PC-3 (cell line): ENCODE measurements around the gene MAML2. TPM values are rescaled to one million over a fixed set of nuclear protein-coding genes. Genes with fewer than 3 reads are reported as not detected.
A peak's percentile ranks its signal among the peaks of the same experiment; 100 is the strongest.

Experiments used
- ATAC-seq: fragments of 200-7000 bp; cut with Tn5 transposase; 2 replicates; pipeline ENCODE4 v1.9.1; 2020; ENCODE audit warnings: mild to moderate bottlenecking, moderate library complexity
- BruUV-seq: library from RNA; stranded (reverse); fragments of 400-500 nt; replicated peaks from 2 replicates; lab custom pipeline; 2021; lab: Mats Ljungman, UMichigan
- CTCF ChIA-PET: fragments of 300-600 bp; sonication (Branson Sonifier 250); formaldehyde crosslinking; loops from one replicate; lab custom pipeline; 2022; ENCODE audit warnings: antibody characterized with exemption; lab: Charles Lee
- POLR2A ChIA-PET: fragments of 300-600 bp; sonication (Branson Sonifier 250); formaldehyde crosslinking; loops from one replicate; lab custom pipeline; 2022; ENCODE audit warnings: antibody characterized with exemption; ENCODE audit not compliant: unreplicated experiment; lab: Charles Lee
- DNase-seq: peaks from one replicate; pipeline ENCODE4 v3.0.0-alpha.2; 2015
- H2AFZ ChIP-seq: fragments of 300-600 bp; sonication (generic); 2 replicates; pipeline ENCODE4 v1.6.0; 2016; ENCODE audit warnings: antibody characterized with exemption, low read length
- H3F3A ChIP-seq: fragments of 300-600 bp; sonication (generic); one replicate; pipeline ENCODE4 v1.6.0; 2017; ENCODE audit warnings: antibody characterized with exemption, low read length, control low read depth, mild to moderate bottlenecking; ENCODE audit not compliant: unreplicated experiment
- H3K27ac ChIP-seq: fragments of 300-600 bp; sonication (generic); 2 replicates; pipeline ENCODE4 v1.5.1; 2016; ENCODE audit warnings: mild to moderate bottlenecking, low read length
- H3K27me3 ChIP-seq: fragments of 300-600 bp; sonication (generic); 2 replicates; pipeline ENCODE4 v1.6.1; 2016; ENCODE audit warnings: low read length, mixed read lengths
- H3K36me3 ChIP-seq: fragments of 300-600 bp; sonication (generic); 2 replicates; pipeline ENCODE4 v1.6.1; 2016; ENCODE audit warnings: low read depth, mixed run types, low read length, mixed read lengths
- H3K4me1 ChIP-seq: fragments of 300-600 bp; sonication (generic); 2 replicates; pipeline ENCODE4 v1.5.1; 2016; ENCODE audit warnings: low read length; ENCODE audit not compliant: insufficient read depth
- H3K4me2 ChIP-seq: fragments of 300-600 bp; sonication (generic); 2 replicates; pipeline ENCODE4 v1.6.0; 2016; ENCODE audit warnings: low read length
- H3K4me3 ChIP-seq: fragments of 300-600 bp; sonication (generic); 2 replicates; pipeline ENCODE4 v1.5.1; 2016; ENCODE audit warnings: mild to moderate bottlenecking, low read length, mixed read lengths
- H3K79me2 ChIP-seq: fragments of 300-600 bp; sonication (generic); 2 replicates; pipeline ENCODE4 v1.6.1; 2017; ENCODE audit warnings: low read length, mixed read lengths
- H3K9ac ChIP-seq: fragments of 300-600 bp; sonication (generic); 2 replicates; pipeline ENCODE4 v1.6.0; 2016; ENCODE audit warnings: mild to moderate bottlenecking, low read length
- H3K9me2 ChIP-seq: fragments of 300-600 bp; sonication (generic); replicated peaks from 2 replicates; pipeline ENCODE4 v1.6.1; 2016; ENCODE audit warnings: mixed run types, low read length, mixed read lengths
- H3K9me3 ChIP-seq: fragments of 300-600 bp; sonication (generic); 2 replicates; pipeline ENCODE4 v1.6.1; 2016; ENCODE audit warnings: low read length, mixed read lengths
- H4K20me1 ChIP-seq: fragments of 300-600 bp; sonication (generic); 2 replicates; pipeline ENCODE4 v1.6.1; 2016; ENCODE audit warnings: low read length, mixed read lengths
- EZH2 ChIP-seq: fragments of 300-600 bp; sonication (generic); IDR thresholded peaks from one replicate; pipeline ENCODE4 v1.6.1; 2017; ENCODE audit warnings: antibody characterized with exemption, mild to moderate bottlenecking, low read length; ENCODE audit not compliant: unreplicated experiment
- EZH2phosphoT487 ChIP-seq: fragments of 300-600 bp; sonication (generic); IDR thresholded peaks from 2 replicates; pipeline ENCODE4 v1.6.1; 2018; ENCODE audit warnings: mild to moderate bottlenecking, antibody characterized with exemption, low read length, borderline replicate concordance
- intact Hi-C: fragments of 100-400 bp; cut with micrococcal nuclease; formaldehyde crosslinking; loops from 2 replicates; pipeline ENCODE4 v1.9.0; 2023
- total RNA-seq: library from RNA; depleted of rRNA; stranded (reverse); fragments of >200 nt; gene quantifications from 2 replicates; pipeline ENCODE4 v1.2.3, GENCODE V29; 2014
- TF ChIP-seq, protein P1 (sequence below): fragments of 300-600 bp; sonication (generic); conservative IDR thresholded peaks from 2 replicates; pipeline ENCODE4 v1.5.1; 2017; ENCODE audit warnings: antibody characterized with exemption, low read depth, mild to moderate bottlenecking, low read length

Gene MAML2
- total RNA-seq, 1 experiment from 2014 or later: 10.9 TPM

DNA sequence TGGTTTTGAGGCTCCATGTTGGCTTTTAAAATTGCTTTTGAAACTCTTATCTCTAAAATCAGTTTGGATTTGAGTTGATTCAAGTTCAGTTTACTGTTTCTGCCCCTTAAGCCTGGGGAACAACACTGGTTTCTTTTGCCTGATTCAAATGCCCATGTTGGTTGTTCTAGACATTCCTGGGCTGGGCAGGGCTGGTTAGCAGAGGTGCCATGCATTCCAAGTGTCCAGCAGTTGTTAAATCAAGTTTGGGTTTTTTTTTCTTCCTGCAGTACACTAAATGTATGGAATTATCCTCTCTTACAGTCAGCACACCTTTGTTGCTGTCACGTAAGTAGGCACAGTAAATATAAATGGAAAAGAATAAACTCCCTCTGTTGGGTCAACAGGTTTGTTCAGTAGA is 351.9 kb downstream of the MAML2 start:
- Histone ChIP-seq H3F3A (no peaks in the 10 kb centered on the region), H3K4me3 (no peak overlapping the region), H2AFZ (no peak overlapping the region), H4K20me1 (no peaks in the 10 kb centered on the region), H3K79me2 (no peaks in the 10 kb centered on the region), H3K27ac (no peak overlapping the region), H3K9ac (no peak overlapping the region), H3K4me2 (peak overlapping the region; percentile 19), H3K27me3 (no peaks in the 10 kb centered on the region), H3K4me1 (peaks cover 14% of the 10 kb centered on the region), H3K9me2 (no peaks in the 10 kb centered on the region), H3K9me3 (no peaks in the 10 kb centered on the region), H3K36me3 (0 out of 2 replicates have a peak, but pooled peaks cover 2% of the 10 kb centered on the region)
- CTCF ChIA-PET: no interaction called here
- BruUV-seq: TSS peak; percentile 18
- intact Hi-C loops: no loop called here
- peak; percentile 90 for ATAC-seq
- POLR2A ChIA-PET: no interaction called here
- peak; percentile 67 for DNase-seq
- no peak for TF ChIP-seq EZH2phosphoT487
- TF ChIP-seq, protein P1, sequence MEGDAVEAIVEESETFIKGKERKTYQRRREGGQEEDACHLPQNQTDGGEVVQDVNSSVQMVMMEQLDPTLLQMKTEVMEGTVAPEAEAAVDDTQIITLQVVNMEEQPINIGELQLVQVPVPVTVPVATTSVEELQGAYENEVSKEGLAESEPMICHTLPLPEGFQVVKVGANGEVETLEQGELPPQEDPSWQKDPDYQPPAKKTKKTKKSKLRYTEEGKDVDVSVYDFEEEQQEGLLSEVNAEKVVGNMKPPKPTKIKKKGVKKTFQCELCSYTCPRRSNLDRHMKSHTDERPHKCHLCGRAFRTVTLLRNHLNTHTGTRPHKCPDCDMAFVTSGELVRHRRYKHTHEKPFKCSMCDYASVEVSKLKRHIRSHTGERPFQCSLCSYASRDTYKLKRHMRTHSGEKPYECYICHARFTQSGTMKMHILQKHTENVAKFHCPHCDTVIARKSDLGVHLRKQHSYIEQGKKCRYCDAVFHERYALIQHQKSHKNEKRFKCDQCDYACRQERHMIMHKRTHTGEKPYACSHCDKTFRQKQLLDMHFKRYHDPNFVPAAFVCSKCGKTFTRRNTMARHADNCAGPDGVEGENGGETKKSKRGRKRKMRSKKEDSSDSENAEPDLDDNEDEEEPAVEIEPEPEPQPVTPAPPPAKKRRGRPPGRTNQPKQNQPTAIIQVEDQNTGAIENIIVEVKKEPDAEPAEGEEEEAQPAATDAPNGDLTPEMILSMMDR: no peak
- no peak for TF ChIP-seq EZH2

DNA sequence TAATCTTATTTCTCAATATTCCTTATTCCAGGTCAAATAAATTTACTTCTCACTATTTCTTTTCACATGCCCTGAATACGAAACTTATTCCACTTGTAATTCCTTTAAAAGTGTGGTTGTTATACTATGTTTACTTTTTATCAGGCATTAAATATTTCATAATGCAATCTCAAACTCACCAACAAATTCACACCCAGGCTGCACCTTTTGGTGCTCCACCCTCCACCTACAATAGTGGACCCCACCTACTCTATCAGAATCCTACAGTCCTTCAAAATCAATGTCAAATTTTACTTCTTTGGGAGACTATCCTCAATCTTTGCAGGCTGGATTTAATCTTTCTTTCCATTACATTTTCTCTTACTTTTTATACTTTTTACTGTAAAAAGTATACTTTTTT is 353.2 kb downstream of the MAML2 start:
- no peak for ATAC-seq
- Histone ChIP-seq H3K27me3 (no peaks in the 10 kb centered on the region), H3K9me3 (no peaks in the 10 kb centered on the region), H3K36me3 (0 out of 2 replicates have a peak, but pooled peaks cover 2% of the 10 kb centered on the region), H3F3A (no peaks in the 10 kb centered on the region), H3K27ac (no peak overlapping the region), H3K9ac (no peak overlapping the region), H4K20me1 (no peaks in the 10 kb centered on the region), H3K4me2 (no peak overlapping the region), H3K9me2 (no peaks in the 10 kb centered on the region), H3K79me2 (no peaks in the 10 kb centered on the region), H3K4me3 (no peak overlapping the region), H2AFZ (no peak overlapping the region), H3K4me1 (peaks cover 14% of the 10 kb centered on the region)
- TF ChIP-seq EZH2: no peak
- TF ChIP-seq, protein P1: no peak
- no peak for TF ChIP-seq EZH2phosphoT487
- no peak for DNase-seq
- POLR2A ChIA-PET: no interaction called here
- intact Hi-C loops: no loop called here
- CTCF ChIA-PET: no interaction called here
- no TSS peak for BruUV-seq

DNA sequence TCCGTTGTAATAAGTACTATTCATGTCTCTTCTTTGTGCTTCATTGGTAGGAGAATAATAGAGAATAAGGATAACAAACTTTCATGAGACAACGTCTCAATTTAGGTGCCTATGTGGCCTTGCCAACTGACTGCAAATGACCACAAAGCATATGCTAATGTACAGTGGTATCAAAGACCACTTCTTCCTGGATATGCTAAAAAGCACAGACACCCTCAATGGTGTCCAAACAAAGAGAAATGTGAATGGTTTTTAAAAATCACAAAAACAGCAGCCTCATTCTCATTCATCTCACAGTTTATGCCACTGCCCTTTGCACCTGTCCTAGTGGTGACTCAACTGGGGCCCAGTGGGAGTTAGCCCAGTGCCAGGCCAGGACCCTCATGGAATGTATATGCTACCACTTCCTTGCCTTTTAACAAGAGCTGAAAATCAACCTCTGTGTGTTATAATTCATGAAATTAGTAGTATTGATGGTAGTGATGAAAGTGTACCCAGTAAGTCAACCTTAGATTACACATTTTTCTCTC is 353.9 kb downstream of the MAML2 start:
- H3K9me2 ChIP-seq: no peaks in the 10 kb centered on the region
- POLR2A ChIA-PET: no interaction called here
- intact Hi-C loops: no loop called here
- BruUV-seq: no TSS peak
- H3K27ac ChIP-seq: no peak overlapping the region
- TF ChIP-seq EZH2phosphoT487: no peak
- no peaks in the 10 kb centered on the region for H3K9me3 ChIP-seq
- no peak overlapping the region for H2AFZ ChIP-seq
- H4K20me1 ChIP-seq: no peaks in the 10 kb centered on the region
- no peaks in the 10 kb centered on the region for H3K79me2 ChIP-seq
- CTCF ChIA-PET: no interaction called here
- no peaks in the 10 kb centered on the region for H3K27me3 ChIP-seq
- peaks cover 14% of the 10 kb centered on the region for H3K4me1 ChIP-seq
- no peaks in the 10 kb centered on the region for H3F3A ChIP-seq
- no peak overlapping the region for H3K4me2 ChIP-seq
- DNase-seq: no peak
- no peak for ATAC-seq
- H3K36me3 ChIP-seq: 0 out of 2 replicates have a peak, but pooled peaks cover 2% of the 10 kb centered on the region
- H3K4me3 ChIP-seq: no peak overlapping the region
- no peak overlapping the region for H3K9ac ChIP-seq
